ENCODE measurements around the gene MROH7. TPM values are rescaled to one million over a fixed set of nuclear protein-coding genes. Genes with fewer than 3 reads are reported as not detected.

Gene MROH7
- total RNA-seq, 2 donors from 2014 or later, result 5.2 to 18.0 TPM

DNA sequence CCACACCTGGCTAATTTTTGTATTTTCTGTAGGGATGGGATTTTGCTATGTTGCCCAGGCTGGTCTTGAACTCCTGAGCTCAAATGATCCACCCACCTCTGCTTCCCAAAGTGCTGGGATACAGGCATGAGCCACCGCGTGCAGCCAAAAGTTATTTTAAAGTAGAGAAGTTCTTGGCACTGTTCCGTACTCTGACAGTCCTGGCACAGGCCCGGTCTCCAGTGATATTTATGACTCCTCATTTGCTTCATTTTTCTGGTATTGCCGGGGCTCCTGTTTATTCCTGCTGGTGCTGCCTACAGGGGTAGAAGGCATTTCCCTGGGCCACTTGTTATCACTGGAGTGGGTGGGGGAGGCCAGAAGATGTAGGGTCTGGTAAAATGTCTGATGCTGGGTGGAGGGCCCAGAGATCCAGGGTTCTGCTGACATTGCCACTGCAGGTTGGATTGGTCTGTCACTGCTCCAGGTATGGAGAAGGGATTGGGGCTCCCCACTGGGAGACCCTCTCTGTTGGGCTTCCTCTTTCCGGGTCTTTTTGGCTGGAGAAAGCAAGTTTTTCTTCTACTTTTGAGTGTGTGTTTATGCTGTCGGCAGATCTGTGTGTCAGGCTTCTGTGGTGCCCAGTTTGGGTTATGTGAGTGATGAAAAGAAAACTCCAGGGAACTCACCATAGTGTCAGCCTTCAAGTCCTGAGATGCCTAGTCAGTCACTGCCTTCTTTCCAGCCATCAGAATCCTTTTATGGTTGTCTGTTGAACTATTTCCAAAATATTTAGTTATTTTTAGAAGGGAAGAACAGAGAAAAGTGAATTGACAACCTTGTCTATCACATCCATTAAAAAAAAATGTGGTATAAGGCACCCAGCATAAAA lies 4.5 kb downstream of the MROH7 start:
- H3K27me3 ChIP-seq (replicated peaks; ENCODE audit: insufficient read depth), result no peaks in the 10 kb centered on the region
- no peaks in the 10 kb centered on the region for H3K9me3 ChIP-seq
- H3K36me3 ChIP-seq, result no peaks in the 10 kb centered on the region
- H3K27ac ChIP-seq, result no peak overlapping the region
- TF ChIP-seq POLR2AphosphoS5 (IDR thresholded peaks at IDR 0.05) (peak; percentile 26), POLR2A (IDR thresholded peaks at IDR 0.05) (no peak)
- H3K4me3 ChIP-seq, result no peak overlapping the region
- 26% methylated on average over 7 of the region's 7 CpGs for WGBS
- DNase-seq (ENCODE audit: low spot score), result peak; percentile 8
- H3K4me1 ChIP-seq (replicated peaks), result no peaks in the 10 kb centered on the region
- intact Hi-C loops (cut with DNase I), result loop anchor here (10.0 kb wide), 1 partner anchor 101 kb away; the partner anchor contains the start of gene ACOT11

DNA sequence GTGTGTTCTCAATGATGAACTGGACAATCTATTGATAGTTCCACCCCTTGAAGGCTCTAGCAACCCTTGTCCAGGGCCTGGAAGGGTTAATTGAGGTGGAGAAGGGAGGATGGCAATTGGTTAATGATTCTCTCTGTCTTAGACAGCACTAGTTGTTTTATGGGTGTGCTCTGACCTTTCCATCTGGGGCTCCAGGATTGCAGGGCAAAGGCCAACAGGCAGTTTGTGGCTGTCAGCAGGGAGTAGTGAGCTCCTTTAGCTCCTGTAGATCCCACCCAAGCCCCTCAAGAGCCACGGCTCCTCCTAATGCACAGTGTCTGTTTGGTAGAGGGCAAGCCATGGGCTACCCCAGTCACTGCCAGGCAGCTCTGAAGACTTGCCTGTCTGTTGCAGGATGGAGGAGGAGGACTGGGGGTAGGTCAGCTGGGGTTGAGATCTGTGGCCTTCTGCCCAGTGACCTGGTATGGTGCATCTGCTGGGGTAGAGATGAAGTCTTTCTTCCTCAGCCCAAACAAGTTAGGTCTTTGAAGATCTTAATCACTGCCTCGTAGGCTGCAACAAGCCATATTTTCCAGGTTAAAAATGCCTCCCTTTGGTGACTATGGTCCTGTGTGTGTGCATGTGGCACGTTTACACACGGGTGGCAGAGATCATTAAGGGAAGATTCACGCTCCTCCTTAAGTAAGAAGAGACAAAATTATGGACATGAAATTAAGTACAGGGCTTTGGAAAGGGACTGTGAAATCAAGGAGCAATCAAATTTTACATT lies 7.7 kb downstream of the MROH7 start:
- no peaks in the 10 kb centered on the region for H3K9me3 ChIP-seq
- intact Hi-C loops (cut with DNase I), result loop anchor here (10.0 kb wide), 1 partner anchor 105 kb away; the partner anchor contains the start of gene ACOT11
- TF ChIP-seq POLR2A (IDR thresholded peaks at IDR 0.05) (no peak), POLR2AphosphoS5 (IDR thresholded peaks at IDR 0.05) (no peak)
- TF ChIP-seq, protein P1, sequence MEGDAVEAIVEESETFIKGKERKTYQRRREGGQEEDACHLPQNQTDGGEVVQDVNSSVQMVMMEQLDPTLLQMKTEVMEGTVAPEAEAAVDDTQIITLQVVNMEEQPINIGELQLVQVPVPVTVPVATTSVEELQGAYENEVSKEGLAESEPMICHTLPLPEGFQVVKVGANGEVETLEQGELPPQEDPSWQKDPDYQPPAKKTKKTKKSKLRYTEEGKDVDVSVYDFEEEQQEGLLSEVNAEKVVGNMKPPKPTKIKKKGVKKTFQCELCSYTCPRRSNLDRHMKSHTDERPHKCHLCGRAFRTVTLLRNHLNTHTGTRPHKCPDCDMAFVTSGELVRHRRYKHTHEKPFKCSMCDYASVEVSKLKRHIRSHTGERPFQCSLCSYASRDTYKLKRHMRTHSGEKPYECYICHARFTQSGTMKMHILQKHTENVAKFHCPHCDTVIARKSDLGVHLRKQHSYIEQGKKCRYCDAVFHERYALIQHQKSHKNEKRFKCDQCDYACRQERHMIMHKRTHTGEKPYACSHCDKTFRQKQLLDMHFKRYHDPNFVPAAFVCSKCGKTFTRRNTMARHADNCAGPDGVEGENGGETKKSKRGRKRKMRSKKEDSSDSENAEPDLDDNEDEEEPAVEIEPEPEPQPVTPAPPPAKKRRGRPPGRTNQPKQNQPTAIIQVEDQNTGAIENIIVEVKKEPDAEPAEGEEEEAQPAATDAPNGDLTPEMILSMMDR (IDR thresholded peaks at IDR 0.05), result no peak
- 59% methylated on average over 5 of the region's 5 CpGs for WGBS
- H3K4me3 ChIP-seq, result no peak overlapping the region
- H3K4me1 ChIP-seq (replicated peaks), result no peaks in the 10 kb centered on the region
- no peaks in the 10 kb centered on the region for H3K36me3 ChIP-seq
- no peaks in the 10 kb centered on the region for H3K27me3 ChIP-seq (replicated peaks; ENCODE audit: insufficient read depth)
- H3K27ac ChIP-seq, result no peak overlapping the region
- no peak for DNase-seq (ENCODE audit: low spot score)

DNA sequence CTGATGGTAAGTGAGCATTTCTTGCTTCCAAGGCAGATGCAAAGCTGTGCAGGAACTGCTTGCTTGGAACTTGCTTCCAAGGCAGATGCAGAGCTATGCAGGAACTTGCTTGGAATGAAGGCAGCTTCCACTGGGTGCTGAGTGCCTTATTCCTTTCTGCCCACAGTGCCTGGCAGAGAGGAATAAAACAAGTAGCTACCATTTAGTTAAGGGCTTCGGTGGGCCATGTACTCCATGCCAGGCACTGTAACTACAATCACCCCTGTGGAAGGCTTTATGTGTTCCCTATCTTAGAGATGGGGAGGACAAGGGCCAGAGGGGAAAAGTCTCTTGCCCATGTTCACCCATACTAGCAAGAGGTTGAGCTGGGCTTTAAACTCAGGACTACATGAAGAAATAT lies 8.3 kb downstream of the MROH7 start:
- DNase-seq (ENCODE audit: low spot score), result no peak
- WGBS, result 100% methylated on average over 1 of the region's 1 CpG
- TF ChIP-seq POLR2AphosphoS5 (IDR thresholded peaks at IDR 0.05), result no peak
- no peak for TF ChIP-seq POLR2A (IDR thresholded peaks at IDR 0.05)
- TF ChIP-seq, protein P1 (IDR thresholded peaks at IDR 0.05), result no peak
- H3K4me3 ChIP-seq, result no peak overlapping the region
- H3K9me3 ChIP-seq, result no peaks in the 10 kb centered on the region
- no peaks in the 10 kb centered on the region for H3K4me1 ChIP-seq (replicated peaks)
- no peak overlapping the region for H3K27ac ChIP-seq
- intact Hi-C loops (cut with DNase I), result loop anchor here (10.0 kb wide), 1 partner anchor 105 kb away; the partner anchor contains the start of gene ACOT11
- H3K36me3 ChIP-seq, result no peaks in the 10 kb centered on the region
- no peaks in the 10 kb centered on the region for H3K27me3 ChIP-seq (replicated peaks; ENCODE audit: insufficient read depth)

GRCh38 chr1:54650417-54650816 lies 8.8 kb downstream of the MROH7 start:
- H3K36me3 ChIP-seq, result no peaks in the 10 kb centered on the region
- DNase-seq (ENCODE audit: low spot score), result no peak
- 86% methylated on average over 3 of the region's 3 CpGs for WGBS
- TF ChIP-seq POLR2A (IDR thresholded peaks at IDR 0.05) (no peak), POLR2AphosphoS5 (IDR thresholded peaks at IDR 0.05) (no peak)
- TF ChIP-seq, protein P1 (IDR thresholded peaks at IDR 0.05), result no peak
- no peak overlapping the region for H3K27ac ChIP-seq
- no peaks in the 10 kb centered on the region for H3K4me1 ChIP-seq (replicated peaks)
- intact Hi-C loops (cut with DNase I), result no loop called here
- no peaks in the 10 kb centered on the region for H3K27me3 ChIP-seq (replicated peaks; ENCODE audit: insufficient read depth)
- no peaks in the 10 kb centered on the region for H3K9me3 ChIP-seq
- H3K4me3 ChIP-seq, result no peak overlapping the region

GRCh38 chr1:54651608-54652007 lies 10.0 kb downstream of the MROH7 start:
- intact Hi-C loops (cut with DNase I), result no loop called here

More at GRCh38 chr1:54651608-54652007, 10.0 kb downstream of the MROH7 start:
- H3K27ac ChIP-seq, result no peak overlapping the region
- no peaks in the 10 kb centered on the region for H3K9me3 ChIP-seq
- H3K27me3 ChIP-seq (replicated peaks; ENCODE audit: insufficient read depth), result no peaks in the 10 kb centered on the region
- DNase-seq (ENCODE audit: low spot score), result no peak
- no peaks in the 10 kb centered on the region for H3K4me1 ChIP-seq (replicated peaks)
- H3K36me3 ChIP-seq, result no peaks in the 10 kb centered on the region
- TF ChIP-seq POLR2A (IDR thresholded peaks at IDR 0.05) (no peak), POLR2AphosphoS5 (IDR thresholded peaks at IDR 0.05) (no peak)
- TF ChIP-seq, protein P1 (IDR thresholded peaks at IDR 0.05), result no peak
- no peak overlapping the region for H3K4me3 ChIP-seq
- 93% methylated on average over 3 of the region's 3 CpGs for WGBS
